Ascending aorta (tissue), 2 donors: ENCODE measurements around the gene KCTD10. TPM values are rescaled to one million over a fixed set of nuclear protein-coding genes. Genes with fewer than 3 reads are reported as not detected.

Experiments
- DNase-seq, 2 donors: peaks; one replicate each; pipeline ENCODE4 v3.0.0-alpha.2; 2019; ENCODE audit warnings: low spot score in 2 of 2
- H3K27ac ChIP-seq, 2 donors: fragments of 200-600 bp; sonication (generic); one replicate each; pipeline ENCODE4 v1.5.1; 2016 to 2017; ENCODE audit warnings: mild to moderate bottlenecking in 1 of 2
- H3K27me3 ChIP-seq: fragments of 200-600 bp; sonication (generic); one replicate; pipeline ENCODE4 v1.5.1; 2017
- H3K36me3 ChIP-seq, 2 donors: fragments of 200-600 bp; sonication (generic); one replicate each; pipeline ENCODE4 v1.5.1; 2016
- H3K4me1 ChIP-seq, 2 donors: fragments of 200-600 bp; sonication (generic); one replicate each; pipeline ENCODE4 v1.5.1; 2016 to 2017; ENCODE audit warnings: mild to moderate bottlenecking in 1 of 2
- H3K4me3 ChIP-seq, 2 donors: fragments of 200-600 bp; sonication (generic); one replicate each; pipeline ENCODE4 v1.5.1; 2016 to 2017; ENCODE audit warnings: mild to moderate bottlenecking in 1 of 2
- H3K9me3 ChIP-seq, 2 donors: fragments of 200-600 bp; sonication (generic); one replicate each; pipeline ENCODE4 v1.5.1; 2016
- CTCF ChIP-seq, 3 experiments: fragments of 200-600 bp in 2 of 3; fragments of 450-650 bp in 1 of 3; sonication (generic) in 2 of 3; IDR thresholded peaks; one replicate each; pipeline ENCODE4 v1.5.1; 2016 to 2019; ENCODE audit warnings: antibody characterized with exemption in 3 of 3, mild to moderate bottlenecking in 1 of 3, moderate library complexity in 1 of 3
- intact Hi-C: fragments of 100-400 bp; cut with DNase I; formaldehyde crosslinking; loops from one replicate; pipeline ENCODE4 v1.15.1; 2023
- total RNA-seq: library from RNA; depleted of rRNA; stranded (reverse); fragments of >200 nt; gene quantifications from one replicate; pipeline ENCODE4 v1.1.0, GENCODE V29; 2016

KCTD10 gene
- total RNA-seq, 1 donor from 2014 or later = 102 TPM

GRCh38 chr12:109489955-109490565 lies 13.0 kb upstream of the KCTD10 start:
- Histone ChIP-seq H3K27me3 (no peaks in the 10 kb centered on the region), H3K4me1 (no peaks in the 10 kb centered on the region), H3K4me3 (no peak overlapping the region), H3K9me3 (no peaks in the 10 kb centered on the region), H3K27ac (no peak overlapping the region), H3K36me3 (peaks cover 82 to 97% of the 10 kb centered on the region in 2 donors)
- DNase-seq = no peak
- no peak for TF ChIP-seq CTCF (IDR thresholded peaks at IDR 0.05)
- intact Hi-C loops = no loop called here

DNA sequence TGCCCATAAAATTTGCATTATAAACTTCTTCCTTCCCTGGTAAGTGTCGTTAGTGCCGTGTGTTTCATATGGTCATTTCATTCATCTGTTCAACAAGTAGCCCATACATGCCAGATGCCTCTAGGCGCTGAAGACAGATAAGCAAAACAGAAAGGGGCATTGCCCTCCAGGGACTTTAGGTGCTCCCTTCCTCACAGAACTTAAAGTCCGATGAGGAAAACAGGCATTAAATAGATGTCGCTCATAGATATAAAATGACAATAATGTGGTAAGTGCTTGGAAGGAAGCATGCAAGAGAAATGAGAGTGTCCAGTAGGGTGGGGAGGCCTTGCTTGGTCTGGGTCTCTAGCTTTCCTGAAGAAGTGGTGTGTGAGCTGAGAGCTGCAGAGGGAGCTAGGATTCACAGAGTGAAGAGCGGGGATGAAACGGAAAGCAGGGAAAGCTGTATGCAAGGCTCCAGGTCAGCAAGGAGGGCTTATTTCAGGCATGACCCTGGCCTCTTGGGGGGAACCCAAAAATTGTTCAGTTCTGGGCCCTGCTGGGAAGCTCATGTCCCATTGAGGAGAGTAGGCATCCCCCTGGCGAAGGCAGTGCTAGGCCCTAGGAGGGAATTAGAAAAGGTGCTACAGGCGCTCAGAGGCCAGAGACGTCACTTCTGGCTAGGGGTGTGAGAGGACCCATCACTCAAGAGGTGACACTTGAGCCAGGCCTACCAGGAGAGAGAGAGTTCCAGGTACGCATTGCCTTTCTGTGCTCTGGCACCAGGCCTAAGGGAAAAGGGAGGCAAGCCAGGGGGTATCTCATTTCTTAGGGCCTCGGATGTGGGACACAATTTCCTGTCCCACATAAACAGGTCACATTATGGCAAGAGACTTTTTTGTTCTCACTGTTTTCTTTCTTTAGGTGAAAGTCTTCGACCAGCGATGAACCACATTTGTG lies 12.2 kb upstream of the KCTD10 start:
- no peak for DNase-seq
- no peak for TF ChIP-seq CTCF (IDR thresholded peaks at IDR 0.05)
- H3K27me3 ChIP-seq = no peaks in the 10 kb centered on the region
- peaks cover 82 to 97% of the 10 kb centered on the region in 2 donors for H3K36me3 ChIP-seq
- no peaks in the 10 kb centered on the region for H3K4me1 ChIP-seq
- H3K4me3 ChIP-seq = no peak overlapping the region
- intact Hi-C loops = no loop called here
- no peaks in the 10 kb centered on the region for H3K9me3 ChIP-seq
- no peak overlapping the region for H3K27ac ChIP-seq

- no peak for TF ChIP-seq CTCF (IDR thresholded peaks at IDR 0.05)
- no peaks in the 10 kb centered on the region for H3K27me3 ChIP-seq
- no peak overlapping the region for H3K4me3 ChIP-seq
- intact Hi-C loops = no loop called here
- peaks cover 84 to 97% of the 10 kb centered on the region in 2 donors for H3K36me3 ChIP-seq
- H3K27ac ChIP-seq = no peak overlapping the region
- H3K9me3 ChIP-seq = no peaks in the 10 kb centered on the region
- DNase-seq = no peak
- H3K4me1 ChIP-seq = no peaks in the 10 kb centered on the region
Observed at GRCh38 chr12:109488051-109488665, 11.1 kb upstream of the KCTD10 start.

- intact Hi-C loops = no loop called here
- Histone ChIP-seq H3K4me3 (no peak overlapping the region), H3K4me1 (no peaks in the 10 kb centered on the region), H3K9me3 (no peaks in the 10 kb centered on the region), H3K36me3 (peaks cover 84 to 98% of the 10 kb centered on the region in 2 donors), H3K27me3 (no peaks in the 10 kb centered on the region), H3K27ac (no peak overlapping the region)
- DNase-seq = no peak
- TF ChIP-seq CTCF (IDR thresholded peaks at IDR 0.05) = no peak
Observed at GRCh38 chr12:109487181-109488050, 10.3 kb upstream of the KCTD10 start.

DNA sequence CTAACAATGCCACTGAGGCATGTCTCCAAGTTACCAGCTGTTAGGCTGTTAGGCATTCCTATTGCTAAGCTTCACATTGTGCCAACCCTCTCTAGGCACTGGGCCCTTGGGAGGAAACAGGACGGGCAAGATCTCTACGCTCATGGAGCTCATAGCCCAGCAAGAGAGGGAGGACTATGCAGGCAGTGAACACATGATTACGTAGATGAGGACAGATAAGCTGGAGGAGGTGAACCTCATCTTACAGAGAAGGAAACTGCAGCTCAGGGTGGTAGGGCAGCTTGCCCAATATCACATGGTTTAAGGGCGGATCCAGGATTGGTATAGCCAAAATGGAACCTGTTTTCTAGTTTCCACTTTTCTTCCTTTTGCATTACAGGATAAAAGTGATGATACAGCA lies 8.1 kb upstream of the KCTD10 start:
- no peaks in the 10 kb centered on the region for H3K4me1 ChIP-seq
- no peaks in the 10 kb centered on the region for H3K9me3 ChIP-seq
- TF ChIP-seq CTCF (IDR thresholded peaks at IDR 0.05) = no peak
- no peak overlapping the region for H3K27ac ChIP-seq
- no peaks in the 10 kb centered on the region for H3K27me3 ChIP-seq
- DNase-seq = no peak
- H3K4me3 ChIP-seq = no peak overlapping the region
- H3K36me3 ChIP-seq = peaks cover 68 to 76% of the 10 kb centered on the region in 2 donors
- intact Hi-C loops = no loop called here
